H9 (cell line): ENCODE measurements around the gene CFAP45. TPM values are rescaled to one million over a fixed set of nuclear protein-coding genes. Genes with fewer than 3 reads are reported as not detected.

Experiments used
- DNase-seq: peaks from one replicate; pipeline ENCODE4 v3.0.0-alpha.2; 2017
- H2AFZ ChIP-seq: one replicate; pipeline ENCODE4 v1.6.1; 2013; ENCODE audit warnings: mild to moderate bottlenecking, low read length, control low read depth, moderate library complexity
- H2AK5ac ChIP-seq: 2 replicates; pipeline ENCODE4 v1.6.1; 2013; ENCODE audit warnings: low read length, control low read depth, mixed read lengths; ENCODE audit not compliant: insufficient read length
- H2BK120ac ChIP-seq: one replicate; pipeline ENCODE4 v1.6.1; 2013; ENCODE audit warnings: low read depth, mild to moderate bottlenecking, low read length, control low read depth, inconsistent platforms; ENCODE audit not compliant: poor library complexity, severe bottlenecking
- H2BK12ac ChIP-seq: 2 replicates; pipeline ENCODE4 v1.6.1; 2013; ENCODE audit warnings: low read length, control low read depth, mixed read lengths, low read depth; ENCODE audit not compliant: insufficient read length
- H2BK15ac ChIP-seq: 2 replicates; pipeline ENCODE4 v1.6.1; 2013; ENCODE audit warnings: low read depth, low read length, control low read depth
- H2BK20ac ChIP-seq: one replicate; pipeline ENCODE4 v1.6.1; 2013; ENCODE audit warnings: low read depth, mild to moderate bottlenecking, low read length, control low read depth, inconsistent platforms; ENCODE audit not compliant: poor library complexity, severe bottlenecking
- H2BK5ac ChIP-seq: 2 replicates; pipeline ENCODE4 v1.6.1; 2013; ENCODE audit warnings: low read length, control low read depth, mixed read lengths; ENCODE audit not compliant: insufficient read length
- H3K14ac ChIP-seq: 2 replicates; pipeline ENCODE4 v1.6.1; 2013; ENCODE audit warnings: low read length, control low read depth; ENCODE audit not compliant: insufficient read depth
- H3K18ac ChIP-seq: 2 replicates; pipeline ENCODE4 v1.6.1; 2013; ENCODE audit warnings: low read depth, mild to moderate bottlenecking, mixed read lengths, low read length, control low read depth; ENCODE audit not compliant: insufficient read length
- H3K23ac ChIP-seq: 2 replicates; pipeline ENCODE4 v1.6.1; 2013; ENCODE audit warnings: low read length, control low read depth, mixed read lengths, low read depth; ENCODE audit not compliant: insufficient read length
- H3K23me2 ChIP-seq: 2 replicates; pipeline ENCODE4 v1.6.1; 2013; ENCODE audit warnings: low read depth, mild to moderate bottlenecking, mixed read lengths, low read length, control low read depth; ENCODE audit not compliant: insufficient read length, poor library complexity, severe bottlenecking
- H3K27ac ChIP-seq: 2 replicates; pipeline ENCODE4 v1.5.1; 2013; ENCODE audit warnings: low read length, control low read depth, mixed read lengths, low read depth; ENCODE audit not compliant: insufficient read length
- H3K27me3 ChIP-seq: 2 replicates; pipeline ENCODE4 v1.6.1; 2013; ENCODE audit warnings: low read length, control low read depth, inconsistent platforms; ENCODE audit not compliant: insufficient read depth
- H3K4ac ChIP-seq: 2 replicates; pipeline ENCODE4 v1.6.1; 2013; ENCODE audit warnings: low read depth, mild to moderate bottlenecking, control low read depth, inconsistent platforms, low read length, moderate library complexity
- H3K4me1 ChIP-seq: 2 replicates; pipeline ENCODE4 v1.6.1; 2013; ENCODE audit warnings: low read length, control low read depth, inconsistent platforms; ENCODE audit not compliant: insufficient read depth
- H3K4me2 ChIP-seq: 2 replicates; pipeline ENCODE4 v1.6.1; 2013; ENCODE audit warnings: low read length, control low read depth, mixed read lengths; ENCODE audit not compliant: insufficient read length, insufficient read depth
- H3K56ac ChIP-seq: 2 replicates; pipeline ENCODE4 v1.6.1; 2013; ENCODE audit warnings: low read depth, mild to moderate bottlenecking, mixed read lengths, low read length, control low read depth; ENCODE audit not compliant: insufficient read length
- H3K79me1 ChIP-seq: 2 replicates; pipeline ENCODE4 v1.6.1; 2013; ENCODE audit warnings: low read depth, mild to moderate bottlenecking, moderate library complexity, low read length, control low read depth, inconsistent platforms; ENCODE audit not compliant: insufficient read depth, poor library complexity, severe bottlenecking
- H3K79me2 ChIP-seq: 2 replicates; pipeline ENCODE4 v1.6.1; 2013; ENCODE audit warnings: low read length, control low read depth, inconsistent platforms; ENCODE audit not compliant: insufficient read depth
- H3K9ac ChIP-seq: 2 replicates; pipeline ENCODE4 v1.6.1; 2013; ENCODE audit warnings: low read length, control low read depth, mixed read lengths; ENCODE audit not compliant: insufficient read length; ENCODE audit errors: extremely low read depth
- H3K9me3 ChIP-seq: one replicate; pipeline ENCODE4 v1.6.1; 2013; ENCODE audit warnings: low read depth, low read length, inconsistent platforms; ENCODE audit not compliant: control insufficient read depth
- H3T11ph ChIP-seq: one replicate; pipeline ENCODE4 v1.6.1; 2013; ENCODE audit warnings: mild to moderate bottlenecking, low read length, control low read depth, inconsistent platforms
- H4K20me1 ChIP-seq: one replicate; pipeline ENCODE4 v1.6.1; 2013; ENCODE audit not compliant: control insufficient read depth, insufficient read length, insufficient read depth
- H4K5ac ChIP-seq: 2 replicates; pipeline ENCODE4 v1.6.1; 2013; ENCODE audit warnings: low read depth, mild to moderate bottlenecking, mixed read lengths, low read length, control low read depth; ENCODE audit not compliant: insufficient read length
- H4K8ac ChIP-seq: replicated peaks from 2 replicates; pipeline ENCODE4 v1.6.1; 2013; ENCODE audit warnings: low read length, control low read depth, mixed read lengths, low read depth; ENCODE audit not compliant: insufficient read length
- H4K91ac ChIP-seq: 2 replicates; pipeline ENCODE4 v1.6.1; 2013; ENCODE audit warnings: low read depth, mild to moderate bottlenecking, moderate library complexity, mixed read lengths, low read length, control low read depth; ENCODE audit not compliant: insufficient read length
- H3K27ac Mint-ChIP-seq, 3 experiments: 2 replicates in 2 of 3; 3 replicates in 1 of 3; pipeline ENCODE4 v1.8.0; 2020 to 2021; ENCODE audit warnings: mixed read lengths in 3 of 3, mild to moderate bottlenecking in 1 of 3, moderate library complexity in 1 of 3
- H3K27me3 Mint-ChIP-seq: 2 replicates; pipeline ENCODE4 v1.8.0; 2021; ENCODE audit warnings: low read depth, mild to moderate bottlenecking, moderate library complexity, mixed read lengths
- H3K36me3 Mint-ChIP-seq, 3 experiments: 2 replicates in 2 of 3; 3 replicates in 1 of 3; pipeline ENCODE4 v1.8.0; 2020 to 2021; ENCODE audit warnings: low read depth in 3 of 3, mixed read lengths in 3 of 3; ENCODE audit not compliant: insufficient read depth in 1 of 3
- H3K4me1 Mint-ChIP-seq, 2 experiments: 2 replicates each; pipeline ENCODE4 v1.8.0; 2020; ENCODE audit warnings: mixed read lengths in 2 of 2
- H3K4me3 Mint-ChIP-seq, 2 experiments: 2 replicates in 1 of 2; 3 replicates in 1 of 2; pipeline ENCODE4 v1.8.0; 2020 to 2021; ENCODE audit warnings: mild to moderate bottlenecking in 2 of 2, mixed read lengths in 2 of 2, moderate library complexity in 1 of 2
- H3K9me3 Mint-ChIP-seq, 2 experiments: 2 replicates in 1 of 2; 3 replicates in 1 of 2; pipeline ENCODE4 v1.8.0; 2020; ENCODE audit warnings: mild to moderate bottlenecking in 2 of 2, mixed read lengths in 2 of 2, moderate library complexity in 1 of 2
- WGBS: extraction: QIAGEN DNeasy Blood & Tissue Kit; methylation state at CpG from one replicate; pipeline ENCODE4 v1.1.7; 2013; ENCODE audit warnings: missing lambda C conversion rate, low lambda C conversion rate, mixed read lengths; ENCODE audit not compliant: insufficient read length; ENCODE audit errors: extremely low coverage; 5-methylcytosine and 5-hydroxymethylcytosine counted together
- total RNA-seq: library from RNA; stranded (reverse); gene quantifications from 2 replicates; pipeline ENCODE4 v1.2.1, GENCODE V29; 2021
- TF ChIP-seq, protein P1 (sequence below): fragments of 200-600 bp; sonication (generic); conservative IDR thresholded peaks from 3 replicates; pipeline ENCODE4 v1.8.0; 2021; ENCODE audit warnings: antibody characterized with exemption, mild to moderate bottlenecking

Gene CFAP45
- total RNA-seq, 1 experiment from 2014 or later: 0.85 TPM

DNA sequence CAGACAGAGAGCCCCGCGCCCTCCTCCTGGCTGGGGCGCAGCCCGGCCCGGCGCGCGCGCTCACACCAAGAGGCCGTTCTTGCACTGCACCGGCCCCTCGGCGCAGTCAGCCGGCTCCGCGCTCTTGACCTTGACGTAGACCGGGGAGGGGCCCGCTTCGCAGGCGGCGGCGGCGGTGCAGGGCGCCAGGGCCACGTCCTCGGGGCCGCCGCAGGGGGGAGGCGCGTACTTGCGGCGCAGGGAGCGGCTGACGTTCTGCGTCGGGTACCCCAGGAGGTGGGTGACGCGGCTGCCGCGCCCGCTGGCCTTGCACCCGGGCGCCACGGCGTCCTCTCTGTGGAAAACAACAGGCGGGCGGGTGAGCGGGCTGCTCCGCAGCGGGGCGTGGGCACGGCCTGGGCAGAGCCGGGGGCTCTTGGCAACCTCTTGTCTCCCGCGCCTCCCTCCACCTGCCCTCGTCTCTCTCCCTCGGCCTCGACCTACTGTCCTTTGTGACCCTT, 45.2 kb downstream of the CFAP45 start:
- no peak overlapping the region for H3K27ac ChIP-seq
- H3K27ac Mint-ChIP-seq: no peak overlapping the region

More for the DNA sequence above, 45.2 kb downstream of the CFAP45 start:
- no peaks in the 10 kb centered on the region for H3K4me1 ChIP-seq
- H3K4me3 Mint-ChIP-seq: peak overlapping the region; percentile 73 to 93
- H3T11ph ChIP-seq: no peak overlapping the region
- no peak overlapping the region for H4K8ac ChIP-seq
- H3K27me3 ChIP-seq: peaks cover 6% of the 10 kb centered on the region; the same call in 1 of the 2 replicates
- H3K18ac ChIP-seq: no peak overlapping the region
- H2BK20ac ChIP-seq: no peak overlapping the region
- no peaks in the 10 kb centered on the region for H3K79me1 ChIP-seq
- H4K20me1 ChIP-seq: no peaks in the 10 kb centered on the region
- H2BK5ac ChIP-seq: no peak overlapping the region
- H3K23me2 ChIP-seq: peaks cover 6% of the 10 kb centered on the region
- no peaks in the 10 kb centered on the region for H3K9me3 ChIP-seq
- no peak overlapping the region for H4K91ac ChIP-seq
- no peaks in the 10 kb centered on the region for H3K79me2 ChIP-seq
- H2BK120ac ChIP-seq: no peak overlapping the region
- peak overlapping the region; percentile 49 for H3K4me2 ChIP-seq
- no peak overlapping the region for H2BK12ac ChIP-seq
- peak; percentile 67 for DNase-seq
- H3K23ac ChIP-seq: no peak overlapping the region
- H2AFZ ChIP-seq: no peak overlapping the region
- H2BK15ac ChIP-seq: no peak overlapping the region
- no peak overlapping the region for H2AK5ac ChIP-seq
- peaks cover 6% of the 10 kb centered on the region in 2 experiments for H3K4me1 Mint-ChIP-seq
- H3K56ac ChIP-seq: no peak overlapping the region
- no peaks in the 10 kb centered on the region for H3K9me3 Mint-ChIP-seq
- no peak overlapping the region for H4K5ac ChIP-seq
- H3K9ac ChIP-seq: no peak overlapping the region
- H3K27me3 Mint-ChIP-seq: peaks cover 50% of the 10 kb centered on the region
- TF ChIP-seq, protein P1, sequence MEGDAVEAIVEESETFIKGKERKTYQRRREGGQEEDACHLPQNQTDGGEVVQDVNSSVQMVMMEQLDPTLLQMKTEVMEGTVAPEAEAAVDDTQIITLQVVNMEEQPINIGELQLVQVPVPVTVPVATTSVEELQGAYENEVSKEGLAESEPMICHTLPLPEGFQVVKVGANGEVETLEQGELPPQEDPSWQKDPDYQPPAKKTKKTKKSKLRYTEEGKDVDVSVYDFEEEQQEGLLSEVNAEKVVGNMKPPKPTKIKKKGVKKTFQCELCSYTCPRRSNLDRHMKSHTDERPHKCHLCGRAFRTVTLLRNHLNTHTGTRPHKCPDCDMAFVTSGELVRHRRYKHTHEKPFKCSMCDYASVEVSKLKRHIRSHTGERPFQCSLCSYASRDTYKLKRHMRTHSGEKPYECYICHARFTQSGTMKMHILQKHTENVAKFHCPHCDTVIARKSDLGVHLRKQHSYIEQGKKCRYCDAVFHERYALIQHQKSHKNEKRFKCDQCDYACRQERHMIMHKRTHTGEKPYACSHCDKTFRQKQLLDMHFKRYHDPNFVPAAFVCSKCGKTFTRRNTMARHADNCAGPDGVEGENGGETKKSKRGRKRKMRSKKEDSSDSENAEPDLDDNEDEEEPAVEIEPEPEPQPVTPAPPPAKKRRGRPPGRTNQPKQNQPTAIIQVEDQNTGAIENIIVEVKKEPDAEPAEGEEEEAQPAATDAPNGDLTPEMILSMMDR: no peak
- WGBS: no CpG with 5 or more reads among the region's 59 CpGs
- H3K36me3 Mint-ChIP-seq: no peaks in the 10 kb centered on the region
- no peak overlapping the region for H3K4ac ChIP-seq
- H3K14ac ChIP-seq: no peak overlapping the region
